HG03575 (cell line): ENCODE measurements around the gene S100A14.
"Not testable (repeated sequence)": the region's sequence is repeated elsewhere in the genome, so short reads cannot be mapped to it uniquely, and the experiment has no call there.

Source experiments
- ATAC-seq: cut with Tn5 transposase; IDR thresholded peaks from one replicate; pipeline ENCODE4 v1.9.1; 2021; ENCODE audit not compliant: unreplicated experiment, insufficient number of reproducible peaks, low FRiP score; ENCODE audit errors: extremely low read depth

S100A14 gene

GRCh38 chr1:153640861-153641260 lies 24.7 kb upstream of the S100A14 start:
- ATAC-seq = no peak

GRCh38 chr1:153640213-153640612 lies 24.1 kb upstream of the S100A14 start:
- not testable (repeated sequence) for ATAC-seq

- no peak for ATAC-seq
Measured at GRCh38 chr1:153639280-153639679, 23.2 kb upstream of the S100A14 start.

- ATAC-seq = no peak
Measured at GRCh38 chr1:153638261-153638660, 22.1 kb upstream of the S100A14 start.

- ATAC-seq = no peak
Measured at GRCh38 chr1:153636312-153636711, 20.2 kb upstream of the S100A14 start.

GRCh38 chr1:153635872-153636271 lies 19.7 kb upstream of the S100A14 start:
- no peak for ATAC-seq

GRCh38 chr1:153633754-153634665 lies 17.9 kb upstream of the S100A14 start, which contains the start of gene CHTOP:
TSS of gene CHTOP (plus strand) at chr1:153634066. CDS start at chr1:153636589, 2,523 bp downstream.
- peak; percentile 73 for ATAC-seq

GRCh38 chr1:153633161-153633753 lies 17.1 kb upstream of the S100A14 start:
- no peak for ATAC-seq

GRCh38 chr1:153631047-153632022 lies 15.2 kb upstream of the S100A14 start:
- no peak for ATAC-seq

GRCh38 chr1:153630384-153630783 lies 14.3 kb upstream of the S100A14 start:
- no peak for ATAC-seq

- no peak for ATAC-seq
Measured at GRCh38 chr1:153629971-153630370, 13.8 kb upstream of the S100A14 start.

- ATAC-seq = no peak
Measured at GRCh38 chr1:153629343-153629665, 13.2 kb upstream of the S100A14 start.

- no peak for ATAC-seq
Measured at GRCh38 chr1:153628638-153629342, 12.7 kb upstream of the S100A14 start.

GRCh38 chr1:153627715-153628626 lies 11.8 kb upstream of the S100A14 start, which contains the start of gene S100A1:
TSS of gene S100A1 (plus strand) at chr1:153628434. CDS start at chr1:153630522, 2,088 bp downstream.
- no peak for ATAC-seq

- ATAC-seq = no peak
Measured at GRCh38 chr1:153626904-153627714, 11.0 kb upstream of the S100A14 start, which contains the start of gene S100A13. TSS of gene S100A13 (minus strand) at chr1:153627505. CDS start at chr1:153626472, 1,033 bp downstream.

- ATAC-seq = no peak
Measured at GRCh38 chr1:153626477-153626903, 10.4 kb upstream of the S100A14 start.
